HG03097 (cell line): ENCODE results near the gene KCNK17.

Source experiments
- ATAC-seq: cut with Tn5 transposase; IDR thresholded peaks from one replicate; pipeline ENCODE4 v1.9.1; 2021; ENCODE audit not compliant: unreplicated experiment, low FRiP score

The KCNK17 gene

DNA sequence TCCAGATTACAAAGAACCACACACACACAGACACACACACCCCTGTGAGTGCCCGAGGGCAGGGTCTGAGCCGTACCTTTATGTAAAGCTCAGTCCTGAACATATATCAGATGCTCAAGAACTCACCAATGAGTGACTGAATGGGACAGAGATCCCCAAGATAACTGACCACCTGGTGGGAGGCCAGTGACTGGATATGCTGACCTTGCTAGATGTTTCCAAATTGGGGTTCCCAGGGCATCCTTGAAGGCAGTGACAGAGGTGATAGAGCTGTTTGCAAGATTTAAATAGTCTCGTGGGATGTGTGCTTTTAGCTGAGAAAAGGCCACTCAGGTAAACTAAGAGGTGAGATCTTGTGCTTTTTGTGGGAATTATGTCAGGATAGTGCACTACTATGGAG is 39.3 kb downstream of the KCNK17 start:
- ATAC-seq = no peak

DNA sequence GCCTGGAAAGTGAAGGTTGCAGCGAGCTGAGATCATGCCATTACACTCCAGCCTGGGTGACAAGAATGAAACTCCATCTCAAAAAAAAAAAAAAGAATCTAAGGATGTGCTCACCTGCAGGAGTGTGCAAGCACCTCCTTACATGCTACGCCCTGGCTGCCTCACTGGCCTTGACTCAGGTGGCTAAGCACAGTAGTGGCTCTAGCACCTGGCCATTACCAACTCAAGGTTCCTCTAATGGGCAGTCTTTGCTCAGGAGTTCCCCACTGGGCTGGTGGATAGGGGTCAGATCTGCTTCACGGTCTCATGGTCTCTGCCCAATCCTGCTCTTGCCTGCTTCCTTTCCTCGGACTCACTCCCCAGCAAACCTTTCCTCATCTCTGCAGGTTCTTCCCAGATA is 39.7 kb downstream of the KCNK17 start:
- ATAC-seq = no peak

DNA sequence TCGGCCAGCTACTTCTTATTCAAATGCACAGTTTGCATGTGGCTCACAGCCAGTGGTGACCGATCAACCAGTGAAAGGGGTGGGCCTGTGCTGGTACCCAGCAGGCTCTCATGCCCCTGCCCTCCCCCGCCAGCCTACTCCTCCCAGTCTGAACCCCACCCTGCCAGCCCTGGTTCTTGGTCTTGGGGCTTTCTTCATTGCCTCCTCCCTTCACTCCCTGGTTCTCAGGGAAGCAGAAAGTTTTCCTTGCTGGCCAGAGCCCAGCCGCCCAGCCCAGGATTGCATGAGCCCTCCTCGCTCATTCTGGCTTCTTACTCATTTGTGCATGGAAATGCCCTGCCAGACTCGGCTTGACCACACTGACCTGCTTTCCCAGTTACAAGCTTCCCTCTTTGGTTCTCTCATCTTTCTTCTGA is 40.8 kb downstream of the KCNK17 start:
- ATAC-seq = no peak

DNA sequence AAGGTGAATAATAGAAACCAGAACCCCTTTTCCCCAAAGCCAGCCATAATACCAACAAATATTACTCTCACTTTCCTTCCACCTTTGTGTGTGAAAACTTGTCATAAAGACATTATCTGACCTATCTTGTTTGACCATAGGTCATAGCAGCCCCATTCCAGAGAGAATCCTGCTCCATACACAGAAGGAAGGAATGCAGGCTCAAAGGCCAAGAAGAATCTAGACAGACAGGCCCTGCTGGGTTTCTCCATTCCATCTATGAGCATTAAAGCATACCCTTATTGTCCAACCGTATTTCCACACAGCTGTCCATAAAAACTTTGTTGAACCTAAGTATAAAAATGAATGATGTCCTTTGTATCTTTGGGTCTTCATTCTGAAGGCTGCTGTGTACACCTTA is 44.3 kb downstream of the KCNK17 start:
- ATAC-seq = no peak

DNA sequence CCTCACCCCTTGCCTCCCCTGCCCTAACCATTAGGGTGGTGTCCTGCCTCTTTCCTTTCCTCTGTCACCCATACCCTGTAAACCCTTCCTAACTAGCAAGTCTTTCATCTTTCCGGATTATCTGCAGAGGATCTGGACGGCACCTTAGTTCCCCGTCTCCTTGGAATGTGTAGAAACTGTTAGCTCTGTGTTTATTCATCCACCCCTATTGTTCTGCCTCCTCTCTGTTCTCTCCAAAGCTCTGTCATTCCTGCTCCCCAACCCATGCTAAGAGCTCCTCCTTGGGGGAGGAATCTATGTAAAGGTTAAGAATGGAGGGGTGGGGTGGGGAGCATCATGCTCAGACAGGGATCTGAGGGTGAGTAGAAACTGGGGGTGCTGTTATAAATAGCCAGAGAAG is 45.5 kb downstream of the KCNK17 start:
- no peak for ATAC-seq

DNA sequence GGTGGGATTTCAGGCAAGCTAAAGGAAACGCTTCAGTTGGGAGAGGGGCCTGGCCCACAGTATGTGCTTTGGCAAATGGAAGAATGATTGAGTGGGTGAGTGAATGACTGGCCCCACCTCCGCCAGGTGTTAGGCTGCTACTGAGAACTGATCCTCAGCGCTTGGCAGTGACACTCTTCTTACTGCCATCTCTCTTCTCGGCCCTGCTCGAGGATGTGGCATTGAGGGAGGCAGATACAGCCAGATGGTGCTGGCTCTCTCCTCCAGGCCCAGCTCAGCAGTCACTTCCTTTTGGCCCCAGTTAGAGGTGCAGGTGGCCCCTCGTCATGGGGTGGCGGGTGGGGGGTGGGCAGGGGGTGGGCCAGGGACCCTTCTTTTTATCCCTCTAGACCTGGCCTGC is 46.0 kb downstream of the KCNK17 start:
- no peak for ATAC-seq

DNA sequence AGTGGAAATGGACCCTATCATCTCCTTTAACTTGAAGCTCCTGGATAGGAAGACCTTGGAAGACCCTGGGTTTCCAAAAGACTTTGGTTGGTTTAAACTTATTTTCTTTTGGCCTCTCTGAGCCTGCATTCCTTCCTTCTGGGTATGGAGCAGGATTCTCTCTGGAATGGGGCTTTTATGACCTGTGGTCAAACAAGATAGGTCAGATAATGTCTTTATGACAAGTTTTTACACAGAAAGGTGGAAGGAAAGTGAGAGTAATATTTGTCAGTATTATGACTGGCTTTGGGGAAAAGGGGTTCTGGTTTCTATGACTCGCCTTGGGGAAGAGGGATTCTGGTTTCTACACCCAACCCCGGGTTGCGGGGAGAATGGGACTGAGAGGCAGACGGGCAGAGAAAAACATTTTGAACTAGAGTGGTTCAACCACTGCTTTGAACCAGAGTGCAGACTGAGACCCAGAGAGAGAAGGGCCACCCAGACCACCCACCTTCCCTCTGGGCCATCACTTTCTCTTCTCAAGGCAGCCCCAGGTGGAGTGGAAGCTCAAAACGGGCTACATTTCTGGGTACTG is 47.4 kb downstream of the KCNK17 start:
- no peak for ATAC-seq

DNA sequence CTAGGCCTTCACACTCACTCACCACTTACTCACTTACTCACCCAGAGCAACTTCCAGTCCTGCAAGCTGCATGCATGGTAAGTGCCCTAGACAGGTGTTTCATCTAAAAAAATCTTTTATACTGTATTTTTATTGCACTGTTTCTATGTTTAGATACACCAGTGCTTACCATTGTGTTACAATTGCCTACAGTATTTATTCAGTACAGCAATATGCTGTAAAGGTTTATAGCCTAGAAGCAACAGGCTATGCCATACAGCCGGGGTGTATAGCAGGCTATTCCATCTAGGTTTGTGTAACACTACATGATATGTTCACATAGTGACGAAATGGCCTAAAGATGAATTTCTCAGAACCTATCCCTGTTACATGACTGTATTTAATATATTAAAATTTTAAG is 47.8 kb downstream of the KCNK17 start:
- no peak for ATAC-seq

DNA sequence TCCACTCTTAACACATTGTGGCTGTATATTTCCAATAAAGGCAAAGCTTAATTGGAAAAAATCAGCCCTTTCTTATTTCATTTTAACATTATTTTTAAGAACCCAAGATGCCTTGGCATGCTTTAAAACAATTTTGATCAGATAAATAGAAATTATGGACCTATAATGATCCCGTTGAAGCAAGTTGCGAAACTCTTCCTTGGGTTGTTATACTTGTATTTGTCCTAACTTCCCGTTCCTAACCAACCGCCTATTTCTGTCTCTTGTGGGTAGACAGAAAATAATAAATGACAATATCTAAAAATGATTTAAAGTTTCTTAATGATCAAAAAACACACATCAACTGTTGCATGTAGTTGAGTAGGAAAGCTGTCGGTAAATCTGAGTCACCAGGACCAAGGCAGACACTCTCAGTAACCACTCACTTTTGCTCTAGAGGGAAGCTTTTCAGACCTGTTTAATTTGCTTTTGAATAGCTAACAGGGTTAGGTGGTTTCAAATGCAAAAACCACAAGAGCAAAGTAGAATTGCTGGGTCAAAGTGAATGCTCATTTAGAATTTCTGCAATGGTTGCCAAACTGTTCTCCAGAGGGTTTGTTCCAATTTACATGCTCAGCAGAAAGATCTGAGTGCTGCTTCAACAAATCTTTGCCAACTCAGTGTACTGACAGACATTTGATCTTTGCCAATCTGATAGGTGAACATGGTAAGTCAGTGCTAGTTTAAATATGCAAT is 50.7 kb downstream of the KCNK17 start:
- no peak for ATAC-seq

DNA sequence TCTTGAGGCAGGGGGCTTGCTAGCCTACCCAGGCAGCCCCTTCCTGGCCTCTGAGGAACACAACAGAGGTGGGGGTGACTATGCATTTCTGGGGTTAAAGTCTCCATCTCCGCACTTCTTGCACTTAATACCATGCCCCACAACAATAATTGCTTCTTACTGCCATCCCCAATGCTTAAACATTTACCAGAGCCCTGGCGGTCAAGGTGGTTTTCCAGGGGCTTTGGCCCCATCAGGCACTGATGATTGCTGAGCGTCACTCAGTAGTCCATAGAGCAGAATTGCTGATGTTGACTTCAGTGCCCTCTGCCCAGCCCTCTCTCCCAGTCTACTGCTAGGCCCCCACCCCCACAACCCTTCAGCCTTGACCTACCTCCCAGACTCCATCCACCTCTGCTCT is 52.5 kb downstream of the KCNK17 start:
- ATAC-seq = no peak

DNA sequence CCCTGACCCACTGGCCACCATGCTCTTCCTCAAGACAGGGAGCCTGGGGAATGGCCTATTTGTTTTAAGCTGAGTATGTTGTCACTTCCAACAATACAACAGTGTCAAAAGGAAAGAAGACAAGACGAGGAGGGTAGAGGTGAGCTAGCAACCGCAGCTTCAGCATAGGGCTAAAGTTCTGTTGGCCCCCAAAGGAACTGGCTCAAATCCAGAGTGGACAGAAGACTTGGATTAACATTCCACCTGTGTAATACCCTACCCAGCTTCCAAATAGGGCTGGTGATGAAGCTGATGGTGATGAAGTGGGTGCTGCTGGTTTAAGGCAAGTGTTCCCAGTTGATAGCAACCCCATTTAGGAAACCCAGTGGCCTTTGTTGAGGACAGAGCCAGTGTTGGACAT is 53.3 kb downstream of the KCNK17 start:
- ATAC-seq = no peak

DNA sequence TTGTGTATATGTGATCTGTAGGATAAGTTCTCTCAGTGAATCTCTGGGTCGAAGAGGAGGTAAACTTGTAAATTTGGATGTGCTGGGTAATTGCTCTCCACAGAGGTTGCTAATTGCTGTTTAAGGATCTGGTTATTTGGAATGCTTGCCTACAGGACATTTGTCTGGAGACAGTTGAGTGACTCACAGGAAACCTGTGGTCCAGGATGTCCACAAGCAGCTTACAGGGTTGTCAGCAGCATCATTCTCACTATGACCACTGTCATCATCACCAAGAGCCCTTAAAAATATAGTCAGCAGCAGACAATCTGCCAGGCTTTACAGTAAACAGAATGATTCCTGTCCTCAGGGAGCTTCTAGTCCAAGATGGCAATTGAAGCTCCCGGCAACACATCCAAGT is 53.8 kb downstream of the KCNK17 start:
- no peak for ATAC-seq

DNA sequence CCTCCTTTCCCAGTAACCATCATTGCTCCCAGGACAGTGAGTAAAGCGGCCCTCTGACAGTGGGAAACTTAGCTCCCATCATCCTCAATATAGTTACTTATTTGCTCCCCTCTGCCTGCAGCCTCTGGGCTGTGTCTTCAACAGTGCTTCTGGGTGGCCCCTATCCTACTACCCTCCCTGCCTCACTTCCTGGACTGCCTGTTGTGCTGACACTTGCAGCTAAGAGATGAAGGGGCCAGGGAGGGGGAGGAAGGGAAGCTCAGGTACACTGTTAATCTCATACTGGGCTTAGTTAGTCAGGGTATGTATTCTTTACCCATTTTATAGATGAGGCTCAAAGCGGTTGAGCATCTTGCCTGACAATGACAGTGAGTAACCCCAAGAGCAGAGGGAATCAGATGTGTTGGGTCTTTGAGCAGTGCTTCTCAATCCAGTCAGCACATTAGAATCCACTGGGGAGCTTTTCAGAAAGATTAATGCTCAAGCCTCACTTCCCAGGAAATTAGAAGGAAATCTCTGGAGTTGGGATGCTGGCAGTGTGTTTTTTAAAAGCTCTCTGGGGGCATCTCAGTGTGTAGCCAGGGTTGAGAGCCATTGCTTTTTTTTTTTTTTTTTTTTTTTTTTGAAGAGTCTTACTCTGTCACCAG is 57.8 kb downstream of the KCNK17 start:
- no peak for ATAC-seq

DNA sequence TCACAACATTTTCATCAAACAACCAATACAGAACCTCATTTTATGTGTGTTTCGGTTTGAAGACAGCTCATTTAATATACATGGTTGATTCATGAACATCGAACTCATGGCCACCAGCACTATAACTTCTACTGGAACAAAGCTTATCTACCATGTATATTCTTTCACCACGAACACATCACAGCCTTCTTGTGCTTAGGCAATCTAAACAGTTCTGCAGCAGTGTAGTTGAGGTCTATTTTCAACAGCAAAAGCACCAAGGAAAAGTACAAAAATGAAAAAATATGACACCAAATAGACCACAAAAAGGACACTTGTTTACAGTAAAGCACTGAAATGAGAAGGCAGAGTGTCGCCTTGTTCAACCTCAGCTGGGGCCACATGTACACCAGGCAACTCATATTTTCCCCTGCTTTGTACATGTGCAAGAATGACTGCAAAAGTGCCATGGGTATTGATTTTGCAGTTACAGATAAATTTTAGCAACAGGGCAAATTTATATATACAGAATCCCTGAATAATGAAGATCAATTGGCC is 59.2 kb downstream of the KCNK17 start:
- no peak for ATAC-seq

DNA sequence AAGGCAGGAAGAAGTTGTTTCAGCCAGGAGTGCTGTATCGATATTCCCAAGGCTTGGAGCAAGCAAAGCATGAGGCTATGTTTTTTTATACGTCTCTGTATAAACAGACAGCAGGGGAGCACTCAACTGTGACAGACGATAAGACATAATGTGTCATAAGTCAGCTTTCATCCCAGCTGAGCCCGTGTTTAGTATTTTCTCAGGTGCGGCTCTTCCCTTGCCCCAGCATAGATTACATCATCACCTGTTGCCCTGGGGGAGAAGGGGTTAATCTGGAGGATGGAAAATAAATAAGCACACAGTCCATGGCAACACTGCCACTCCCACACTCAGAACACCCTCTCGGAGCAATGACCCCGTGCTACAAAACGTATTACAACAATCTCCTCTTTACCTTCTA is 62.8 kb downstream of the KCNK17 start:
- no peak for ATAC-seq

DNA sequence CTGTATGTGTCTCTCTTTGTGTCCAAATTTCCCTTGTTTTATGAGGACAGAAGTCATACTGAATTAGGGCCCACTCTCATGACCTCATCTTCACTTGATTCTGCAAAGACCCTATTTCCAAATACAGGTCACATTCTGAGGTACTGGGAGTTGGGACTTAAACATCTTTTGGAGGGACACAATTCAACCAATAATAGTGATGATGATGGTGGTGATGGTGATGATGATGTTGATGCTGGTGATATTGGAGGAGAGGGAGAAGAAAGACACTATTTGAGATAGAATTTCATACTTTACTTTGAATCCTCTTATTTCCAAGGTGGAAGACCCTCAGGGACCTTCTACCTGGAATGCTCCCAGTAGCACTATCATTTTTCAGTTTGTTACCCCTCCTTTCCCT is 63.7 kb downstream of the KCNK17 start:
- ATAC-seq = no peak

DNA sequence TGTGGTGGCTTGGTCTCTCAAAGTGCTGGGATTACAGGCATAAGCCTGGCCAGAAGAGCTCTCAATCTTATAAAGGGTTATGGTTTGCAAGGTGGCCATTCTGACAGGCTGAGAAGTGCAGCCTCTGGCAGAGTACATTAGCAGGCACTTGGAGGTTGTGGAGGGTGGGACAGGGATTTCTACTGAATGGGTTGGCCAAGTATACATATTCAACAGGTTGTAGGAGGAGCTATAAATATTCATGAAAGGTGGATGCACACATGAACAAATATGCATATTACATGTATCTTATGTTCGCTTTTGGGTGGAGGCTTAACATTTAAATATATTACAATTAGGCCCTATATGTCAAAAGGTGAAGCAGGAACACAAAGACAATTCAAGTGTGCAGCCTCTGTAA is 64.9 kb downstream of the KCNK17 start:
- ATAC-seq = no peak
